Hepatocyte (in vitro differentiated cells): Measurements from ENCODE around the gene OSBPL6. TPM values are rescaled to one million over a fixed set of nuclear protein-coding genes. Genes with fewer than 3 reads are reported as not detected.
"Not testable (repeated sequence)": the region's sequence is repeated elsewhere in the genome, so short reads cannot be mapped to it uniquely, and the experiment has no call there.

Experiments used
- DNase-seq: peaks from one replicate; pipeline ENCODE4 v3.0.0-alpha.2; 2016; ENCODE audit warnings: low spot score
- H2AFZ ChIP-seq: fragments of 200-600 bp; sonication (generic); 2 replicates; pipeline ENCODE4 v1.6.0; 2016; ENCODE audit warnings: antibody characterized with exemption, mild to moderate bottlenecking
- H3K27ac ChIP-seq: fragments of 200-600 bp; sonication (generic); 2 replicates; pipeline ENCODE4 v1.5.1; 2016; ENCODE audit warnings: mild to moderate bottlenecking
- H3K27me3 ChIP-seq: fragments of 200-600 bp; sonication (generic); 2 replicates; pipeline ENCODE4 v1.6.1; 2016
- H3K36me3 ChIP-seq: fragments of 200-600 bp; sonication (generic); replicated peaks from 2 replicates; pipeline ENCODE4 v1.5.1; 2016; ENCODE audit warnings: low read depth; ENCODE audit not compliant: insufficient read depth
- H3K4me1 ChIP-seq: fragments of 200-600 bp; sonication (generic); 2 replicates; pipeline ENCODE4 v1.5.1; 2016; ENCODE audit warnings: mild to moderate bottlenecking, moderate library complexity; ENCODE audit not compliant: insufficient read depth
- H3K4me2 ChIP-seq: fragments of 200-600 bp; sonication (generic); 2 replicates; pipeline ENCODE4 v1.6.0; 2016
- H3K4me3 ChIP-seq: fragments of 200-600 bp; sonication (generic); 2 replicates; pipeline ENCODE4 v1.5.1; 2016; ENCODE audit warnings: mild to moderate bottlenecking
- H3K79me2 ChIP-seq: fragments of 200-600 bp; sonication (generic); 2 replicates; pipeline ENCODE4 v1.6.0; 2017; ENCODE audit warnings: mild to moderate bottlenecking
- H3K9me2 ChIP-seq: fragments of 200-600 bp; sonication (generic); replicated peaks from 2 replicates; pipeline ENCODE4 v1.6.0; 2017; ENCODE audit warnings: mild to moderate bottlenecking; ENCODE audit not compliant: insufficient read depth
- H3K9me3 ChIP-seq: fragments of 200-600 bp; sonication (generic); 2 replicates; pipeline ENCODE4 v1.5.1; 2016; ENCODE audit warnings: low read depth, mild to moderate bottlenecking
- H4K20me1 ChIP-seq: fragments of 200-600 bp; sonication (generic); 2 replicates; pipeline ENCODE4 v1.6.0; 2016; ENCODE audit warnings: mild to moderate bottlenecking; ENCODE audit not compliant: insufficient read depth, poor library complexity, severe bottlenecking
- CTCF ChIP-seq: fragments of 200-600 bp; sonication (generic); IDR thresholded peaks from 2 replicates; pipeline ENCODE4 v1.5.1; 2016; ENCODE audit warnings: antibody characterized with exemption, mild to moderate bottlenecking; ENCODE audit not compliant: poor library complexity
- EZH2 ChIP-seq: fragments of 200-600 bp; sonication (generic); IDR thresholded peaks from 2 replicates; pipeline ENCODE4 v1.6.1; 2016; ENCODE audit warnings: antibody characterized with exemption, mild to moderate bottlenecking, borderline replicate concordance
- EZH2phosphoT487 ChIP-seq: fragments of 200-600 bp; sonication (generic); IDR thresholded peaks from one replicate; pipeline ENCODE4 v1.6.1; 2018; ENCODE audit warnings: antibody characterized with exemption, mild to moderate bottlenecking, low read depth, moderate library complexity; ENCODE audit not compliant: unreplicated experiment, severe bottlenecking
- WGBS: methylation state at CpG from one replicate; pipeline ENCODE4 v1.1.6; 2016; ENCODE audit warnings: low lambda C conversion rate; ENCODE audit errors: missing lambda C conversion rate; 5-methylcytosine and 5-hydroxymethylcytosine counted together
- polyA plus RNA-seq: library from polyadenylated mRNA; unstranded; fragments of >200 nt; fragmentation: Nextera tagmentation; extraction: Ambion mirVana; gene quantifications from 2 replicates; pipeline ENCODE4 v1.2.1, GENCODE V29; 2016
- total RNA-seq: library from RNA; depleted of rRNA; stranded (reverse); fragments of >200 nt; gene quantifications from 2 replicates; pipeline ENCODE4 v1.2.3, GENCODE V29; 2014

Gene OSBPL6
- total and polyA plus RNA-seq, 2 experiments from 2014 or later = 2.5 to 3.0 TPM

- Histone ChIP-seq H3K79me2 (no peaks in the 10 kb centered on the region), H3K4me3 (no peak overlapping the region), H3K27me3 (no peaks in the 10 kb centered on the region), H3K4me2 (no peak overlapping the region), H3K36me3 (no peaks in the 10 kb centered on the region), H3K4me1 (no peaks in the 10 kb centered on the region), H2AFZ (no peak overlapping the region), H3K9me3 (no peaks in the 10 kb centered on the region), H3K9me2 (no peaks in the 10 kb centered on the region), H4K20me1 (no peaks in the 10 kb centered on the region), H3K27ac (no peak overlapping the region)
- TF ChIP-seq EZH2 (no peak), CTCF (no peak), EZH2phosphoT487 (no peak)
- 95% methylated on average over 1 of the region's 1 CpG for WGBS
- DNase-seq = no peak
Measured at GRCh38 chr2:178177066-178177679, 17.1 kb upstream of the OSBPL6 start.

- not testable (repeated sequence) for H4K20me1 ChIP-seq, H3K9me3 ChIP-seq, H3K36me3 ChIP-seq, H3K27me3 ChIP-seq, H3K79me2 ChIP-seq, H3K4me3 ChIP-seq, H3K27ac ChIP-seq, H3K9me2 ChIP-seq, H3K4me2 ChIP-seq, H2AFZ ChIP-seq, H3K4me1 ChIP-seq, DNase-seq
- 95% methylated on average over 2 of the region's 2 CpGs for WGBS
Measured at GRCh38 chr2:178180648-178181047, 13.7 kb upstream of the OSBPL6 start.

GRCh38 chr2:178187861-178188260 lies 6.5 kb upstream of the OSBPL6 start:
- H3K9me2 ChIP-seq = no peaks in the 10 kb centered on the region
- no peaks in the 10 kb centered on the region for H3K79me2 ChIP-seq
- no peak overlapping the region for H2AFZ ChIP-seq
- no peaks in the 10 kb centered on the region for H4K20me1 ChIP-seq
- no peak overlapping the region for H3K27ac ChIP-seq
- no peak for DNase-seq
- peaks cover 15% of the 10 kb centered on the region for H3K27me3 ChIP-seq
- no peak overlapping the region for H3K4me2 ChIP-seq
- H3K4me1 ChIP-seq = no peaks in the 10 kb centered on the region
- 90% methylated on average over 4 of the region's 4 CpGs for WGBS
- no peaks in the 10 kb centered on the region for H3K9me3 ChIP-seq
- TF ChIP-seq CTCF (no peak), EZH2 (no peak), EZH2phosphoT487 (no peak)
- no peak overlapping the region for H3K4me3 ChIP-seq
- no peaks in the 10 kb centered on the region for H3K36me3 ChIP-seq

GRCh38 chr2:178188466-178188865 lies 5.8 kb upstream of the OSBPL6 start:
- H3K4me2 ChIP-seq = no peak overlapping the region
- no peaks in the 10 kb centered on the region for H4K20me1 ChIP-seq
- 87% methylated on average over 2 of the region's 2 CpGs for WGBS
- H3K4me1 ChIP-seq = no peaks in the 10 kb centered on the region
- no peak overlapping the region for H3K27ac ChIP-seq
- DNase-seq = no peak
- no peaks in the 10 kb centered on the region for H3K79me2 ChIP-seq
- no peak overlapping the region for H3K4me3 ChIP-seq
- no peak for TF ChIP-seq EZH2phosphoT487
- TF ChIP-seq EZH2 = no peak
- no peak for TF ChIP-seq CTCF
- no peaks in the 10 kb centered on the region for H3K36me3 ChIP-seq
- H3K9me2 ChIP-seq = no peaks in the 10 kb centered on the region
- H3K27me3 ChIP-seq = peaks cover 17% of the 10 kb centered on the region
- H3K9me3 ChIP-seq = no peaks in the 10 kb centered on the region
- no peak overlapping the region for H2AFZ ChIP-seq
